B cell (primary cell): ENCODE data around the gene ATXN1. TPM values are rescaled to one million over a fixed set of nuclear protein-coding genes. Genes with fewer than 3 reads are reported as not detected.

ENCODE experiments used
- ATAC-seq: fragments of 200-7000 bp; cut with Tn5 transposase; one replicate; pipeline ENCODE4 v1.10.0; 2021; ENCODE audit warnings: low read depth, mild to moderate bottlenecking, moderate number of reproducible peaks, moderate library complexity
- CTCF ChIA-PET: fragments of 350-600 bp; sonication (Branson Sonifier 250); formaldehyde crosslinking; loops from one replicate; lab custom pipeline; 2021; ENCODE audit warnings: antibody characterized with exemption, inconsistent platforms; lab: Charles Lee
- POLR2A ChIA-PET: fragments of 350-600 bp; sonication (Branson Sonifier 250); formaldehyde crosslinking; loops from one replicate; lab custom pipeline; 2021; ENCODE audit warnings: antibody characterized with exemption; lab: Charles Lee
- DNase-seq: peaks from one replicate; pipeline ENCODE4 v3.0.0; 2013
- H2AFZ ChIP-seq: 2 replicates; pipeline ENCODE4 v1.6.1; 2012; ENCODE audit warnings: mild to moderate bottlenecking, low read depth, low read length; ENCODE audit not compliant: insufficient read depth, poor library complexity, severe bottlenecking
- H3K27ac ChIP-seq, 2 donors: 1 replicate in 1 of 2; 2 replicates in 1 of 2; pipeline ENCODE4 v1.5.1; 2012 to 2013; ENCODE audit warnings: low read length in 2 of 2, mild to moderate bottlenecking in 2 of 2, moderate library complexity in 1 of 2
- H3K27me3 ChIP-seq, 4 experiments: fragments of 200-600 bp in 1 of 4; sonication (generic) in 1 of 4; replicated peaks in 1 of 4; 1 replicate in 2 of 4; 2 replicates in 2 of 4; pipeline versions ENCODE4 v1.6.1 to v1.7.0; 2013 to 2016; ENCODE audit warnings: low read length in 3 of 4, mild to moderate bottlenecking in 2 of 4, mixed read lengths in 1 of 4, moderate library complexity in 1 of 4; ENCODE audit not compliant: insufficient read depth in 4 of 4, control insufficient read depth in 3 of 4; ENCODE audit errors: control extremely low read depth in 1 of 4
- H3K36me3 ChIP-seq, 2 experiments: replicated peaks in 1 of 2; 1 replicate in 1 of 2; 2 replicates in 1 of 2; pipeline versions ENCODE4 v1.6.1 to v1.7.1; 2013; ENCODE audit warnings: low read length in 1 of 2; ENCODE audit not compliant: insufficient read depth in 2 of 2, control insufficient read depth in 1 of 2; ENCODE audit errors: control extremely low read depth in 1 of 2, extremely low read depth in 1 of 2
- H3K4me1 ChIP-seq, 2 donors: fragments of 200-600 bp in 1 of 2; sonication (generic) in 1 of 2; 1 replicate in 1 of 2; 2 replicates in 1 of 2; pipeline versions ENCODE4 v1.5.1 to v1.6.1; 2013 to 2017; ENCODE audit warnings: low read length in 2 of 2; ENCODE audit not compliant: control insufficient read depth in 2 of 2, insufficient read depth in 2 of 2
- H3K4me2 ChIP-seq: replicated peaks from 2 replicates; pipeline ENCODE3; 2012; ENCODE audit warnings: mild to moderate bottlenecking, low read depth, low read length; ENCODE audit not compliant: poor library complexity, severe bottlenecking
- H3K4me3 ChIP-seq, 5 experiments: fragments of 200-600 bp in 1 of 5; sonication (generic) in 1 of 5; 1 replicate in 3 of 5; 2 replicates in 2 of 5; pipeline versions ENCODE4 v1.5.1 to v1.7.0; 2011 to 2016; ENCODE audit warnings: low read length in 4 of 5, mild to moderate bottlenecking in 4 of 5, low read depth in 2 of 5, control low read depth in 1 of 5, moderate library complexity in 1 of 5; ENCODE audit not compliant: insufficient read depth in 1 of 5; ENCODE audit errors: control extremely low read depth in 1 of 5, extremely low read depth in 1 of 5
- H3K79me2 ChIP-seq: fragments of 200-600 bp; sonication (generic); one replicate; pipeline ENCODE4 v1.6.0; 2016; ENCODE audit warnings: low read length; ENCODE audit not compliant: control insufficient read depth, insufficient read depth
- H3K9ac ChIP-seq: fragments of 200-600 bp; sonication (generic); 2 replicates; pipeline ENCODE4 v1.6.1; 2017; ENCODE audit warnings: mild to moderate bottlenecking, low read length, moderate library complexity
- H3K9me3 ChIP-seq, 3 donors: one replicate each; pipeline versions ENCODE4 v1.6.1 to v1.7.1; 2013; ENCODE audit warnings: low read length in 2 of 3; ENCODE audit not compliant: control insufficient read depth in 2 of 3, insufficient read depth in 1 of 3; ENCODE audit errors: control extremely low read depth in 1 of 3
- H4K20me1 ChIP-seq: 2 replicates; pipeline ENCODE4 v1.6.0; 2012; ENCODE audit warnings: mild to moderate bottlenecking, low read length; ENCODE audit not compliant: insufficient read depth, control insufficient read depth, poor library complexity, severe bottlenecking
- H3K27ac Mint-ChIP-seq: one replicate; pipeline ENCODE4 v1.8.0; 2021; ENCODE audit warnings: mixed read lengths
- H3K27me3 Mint-ChIP-seq: one replicate; pipeline ENCODE4 v1.8.0; 2021; ENCODE audit warnings: mixed read lengths
- H3K4me1 Mint-ChIP-seq: one replicate; pipeline ENCODE4 v1.8.0; 2021; ENCODE audit warnings: mixed read lengths
- H3K4me3 Mint-ChIP-seq: one replicate; pipeline ENCODE4 v1.8.0; 2021; ENCODE audit warnings: mixed read lengths
- H3K9me3 Mint-ChIP-seq: one replicate; pipeline ENCODE4 v1.8.0; 2022; ENCODE audit warnings: mixed read lengths; ENCODE audit not compliant: insufficient read depth
- CTCF ChIP-seq: fragments of 200-600 bp; IDR thresholded peaks from one replicate; pipeline ENCODE4 v1.8.0; 2022; ENCODE audit warnings: antibody characterized with exemption, mild to moderate bottlenecking
- EZH2 ChIP-seq: IDR thresholded peaks from 2 replicates; pipeline ENCODE4 v1.6.1; 2012; ENCODE audit warnings: borderline replicate concordance, low read depth, mild to moderate bottlenecking, moderate library complexity, low read length; ENCODE audit not compliant: insufficient read depth, poor library complexity, severe bottlenecking
- WGBS: methylation state at CpG from one replicate; pipeline ENCODE4 v1.1.5; 2013; ENCODE audit warnings: missing lambda C conversion rate; ENCODE audit not compliant: insufficient coverage; 5-methylcytosine and 5-hydroxymethylcytosine counted together
- intact Hi-C: fragments of 100-400 bp; cut with micrococcal nuclease; formaldehyde crosslinking; loops from one replicate; pipeline ENCODE4 v1.10.0; 2022
- polyA plus RNA-seq: library from polyadenylated mRNA; depleted of rRNA; stranded (reverse); fragments of >200 nt; gene quantifications from 2 replicates; pipeline ENCODE4 v1.2.3, GENCODE V29; 2012
- total RNA-seq, 2 donors: library from RNA; stranded (reverse); fragments of 120-200 nt in 1 of 2; gene quantifications; 1 replicate in 1 of 2; 2 replicates in 1 of 2; pipeline versions ENCODE4 v1.2.3 to v1.2.4, GENCODE V29; 2013 to 2022

Gene ATXN1
- total and polyA plus RNA-seq, 2 donors (not counting 1 experiment from before 2014, with no cell fraction given): 5.7 to 63.8 TPM

DNA sequence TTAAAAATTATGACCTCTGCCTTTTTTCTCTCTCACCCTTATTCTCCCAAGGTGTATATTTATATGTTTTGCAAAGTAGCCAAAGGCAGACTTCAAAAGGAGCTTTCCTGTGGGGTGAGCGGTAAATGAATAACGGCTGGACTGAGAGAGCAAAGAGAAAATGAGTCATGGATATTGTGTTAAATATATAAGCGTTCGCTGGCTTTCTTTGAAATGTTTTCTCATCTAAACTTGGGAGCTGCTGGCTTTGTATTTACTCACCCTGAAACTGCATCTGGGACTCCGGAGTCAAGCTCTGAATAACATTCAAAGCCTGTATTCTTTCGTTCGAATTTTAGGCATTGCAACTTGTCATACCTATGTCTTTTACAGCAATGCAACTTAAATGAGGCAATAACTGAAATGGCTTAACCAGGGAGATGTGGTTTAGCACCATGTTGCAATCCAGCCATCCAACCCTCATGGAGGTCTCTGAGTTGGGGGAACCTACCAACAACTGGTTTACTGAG is 32.0 kb downstream of the ATXN1 start:
- DNase-seq (no peak), ATAC-seq (no peak)
- no peaks in the 10 kb centered on the region for H3K9me3 ChIP-seq
- ChIA-PET POLR2A (no interaction called here), CTCF (no interaction called here)
- H3K79me2 ChIP-seq: no peaks in the 10 kb centered on the region
- WGBS: 92% methylated on average over 7 of the region's 7 CpGs
- H4K20me1 ChIP-seq: no peaks in the 10 kb centered on the region
- Mint-ChIP-seq H3K4me3 (no peak overlapping the region), H3K27me3 (peaks cover 3% of the 10 kb centered on the region), H3K27ac (no peak overlapping the region), H3K4me1 (peaks cover 20% of the 10 kb centered on the region), H3K9me3 (no peaks in the 10 kb centered on the region)
- no peak overlapping the region for H3K4me3 ChIP-seq
- H3K27me3 ChIP-seq: peaks cover 0 to 2% (median 0%) of the 10 kb centered on the region in 4 experiments
- H3K4me1 ChIP-seq: peaks cover 0 to 3% of the 10 kb centered on the region in 2 donors
- TF ChIP-seq EZH2: no peak
- TF ChIP-seq CTCF: no peak
- intact Hi-C loops: no loop called here
- no peak overlapping the region for H3K4me2 ChIP-seq
- H2AFZ ChIP-seq: no peak overlapping the region
- no peaks in the 10 kb centered on the region for H3K36me3 ChIP-seq
- H3K27ac ChIP-seq: no peak overlapping the region
- H3K9ac ChIP-seq: no peak overlapping the region

DNA sequence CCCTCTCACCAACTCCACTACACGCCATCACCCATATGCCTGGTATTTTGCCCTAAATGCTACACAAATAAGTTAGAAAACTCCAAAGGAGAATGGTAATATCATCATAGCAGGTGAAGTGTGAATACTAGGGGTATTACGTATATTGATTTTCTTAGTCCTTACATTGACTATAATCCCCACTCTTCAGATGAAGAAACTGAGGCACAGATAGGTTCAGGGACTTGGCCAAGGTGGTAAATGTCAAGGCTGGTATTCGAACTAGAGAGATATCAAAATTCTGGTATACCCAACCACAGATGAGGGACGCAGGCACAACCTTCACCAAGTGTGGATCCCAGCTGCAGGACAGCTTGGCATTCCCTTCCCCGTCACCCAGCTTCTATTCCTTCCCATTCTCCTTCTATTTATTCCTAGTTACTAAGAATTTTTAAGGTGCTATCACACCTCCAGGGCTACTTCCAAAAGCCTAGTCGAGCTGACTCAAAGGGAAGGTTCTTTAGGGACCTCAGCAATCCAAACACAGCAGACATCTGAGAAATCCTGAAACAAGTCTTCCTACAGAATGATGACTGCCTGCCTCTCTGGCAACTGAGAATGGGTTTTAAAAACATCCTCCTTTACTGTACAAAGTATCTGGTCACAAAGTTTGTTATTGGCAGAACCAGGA is 32.6 kb downstream of the ATXN1 start:
- Histone ChIP-seq H3K4me1 (peaks cover 0 to 3% of the 10 kb centered on the region in 2 donors), H3K9ac (no peak overlapping the region), H2AFZ (no peak overlapping the region), H3K4me2 (no peak overlapping the region), H3K9me3 (no peaks in the 10 kb centered on the region), H4K20me1 (no peaks in the 10 kb centered on the region), H3K27ac (no peak overlapping the region), H3K36me3 (no peaks in the 10 kb centered on the region), H3K4me3 (no peak overlapping the region), H3K27me3 (peaks cover 0 to 2% (median 0%) of the 10 kb centered on the region in 4 experiments), H3K79me2 (no peaks in the 10 kb centered on the region)
- Mint-ChIP-seq H3K27me3 (peaks cover 3% of the 10 kb centered on the region), H3K27ac (no peak overlapping the region), H3K4me1 (peaks cover 23% of the 10 kb centered on the region), H3K4me3 (no peak overlapping the region), H3K9me3 (no peaks in the 10 kb centered on the region)
- CTCF ChIA-PET: interaction anchor here (1.0 kb wide), 1 partner anchor 33 kb away, joined by 3 read pairs; the partner anchor contains the start of gene ATXN1
- DNase-seq (no peak), ATAC-seq (no peak)
- intact Hi-C loops: no loop called here
- 93% methylated on average over 4 of the region's 6 CpGs for WGBS
- TF ChIP-seq EZH2 (no peak), CTCF (no peak)
- POLR2A ChIA-PET: no interaction called here
